Memory B cell (primary cell): ENCODE data around the gene JPH2.

Source experiments
- ATAC-seq: fragments of 150-1000 bp; cut with Tn5 transposase; 2 replicates; pipeline ENCODE4 v1.10.0; 2021; ENCODE audit warnings: low read depth, mild to moderate bottlenecking, moderate library complexity
- DNase-seq, 2 donors: peaks; one replicate each; pipeline ENCODE4 v3.0.0; 2022; ENCODE audit warnings: low spot score in 2 of 2
- H3K27ac Mint-ChIP-seq: one replicate; pipeline ENCODE4 v1.8.0; 2022; ENCODE audit warnings: mild to moderate bottlenecking, moderate library complexity, mixed read lengths
- H3K27me3 Mint-ChIP-seq: one replicate; pipeline ENCODE4 v1.8.0; 2022; ENCODE audit warnings: mixed read lengths
- H3K36me3 Mint-ChIP-seq: one replicate; pipeline ENCODE4 v1.8.0; 2022; ENCODE audit warnings: mild to moderate bottlenecking, mixed read lengths
- H3K4me1 Mint-ChIP-seq: one replicate; pipeline ENCODE4 v1.8.0; 2022; ENCODE audit warnings: mixed read lengths
- H3K4me3 Mint-ChIP-seq: one replicate; pipeline ENCODE4 v1.8.0; 2022; ENCODE audit warnings: mild to moderate bottlenecking, moderate library complexity, mixed read lengths
- H3K9me3 Mint-ChIP-seq: one replicate; pipeline ENCODE4 v1.8.0; 2022; ENCODE audit warnings: mixed read lengths

The JPH2 gene

DNA sequence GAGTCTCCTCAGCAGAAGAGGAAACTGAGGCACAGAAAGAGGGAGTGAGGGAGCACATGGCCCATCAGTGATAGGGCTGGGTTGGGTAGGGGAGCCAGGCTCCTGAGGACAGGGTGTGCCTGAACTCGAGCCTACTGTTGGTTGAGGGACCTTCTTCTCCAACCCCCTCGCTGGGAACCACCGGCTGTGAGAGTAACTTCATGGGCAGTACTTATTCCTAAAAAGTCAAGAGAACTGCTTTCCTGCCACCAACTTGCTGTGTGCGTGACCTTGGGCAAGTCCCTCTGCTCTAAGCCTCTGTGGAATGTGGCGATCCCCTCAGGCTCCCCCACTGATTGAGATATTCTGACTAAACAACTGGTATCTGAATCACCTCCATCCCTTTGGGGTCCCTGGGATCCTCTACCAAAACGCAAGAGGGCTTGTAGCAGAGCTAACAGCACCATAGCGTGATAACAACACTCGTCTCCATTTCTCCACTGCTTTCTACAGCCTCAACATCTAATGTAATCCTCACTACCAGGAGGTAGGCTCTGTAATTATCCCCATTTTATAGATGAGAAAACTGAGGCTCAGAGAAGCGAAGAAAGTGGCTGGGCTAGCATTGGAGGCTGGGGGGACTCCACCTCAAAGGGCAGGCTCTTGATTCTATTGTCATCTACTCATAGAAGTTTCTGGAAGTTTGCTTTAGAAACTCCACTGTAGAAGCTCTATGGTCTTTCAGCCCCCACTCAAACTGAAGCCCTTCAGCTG, 76.0 kb downstream of the JPH2 start:
- peaks cover 4% of the 10 kb centered on the region for H3K9me3 Mint-ChIP-seq
- no peak overlapping the region for H3K4me3 Mint-ChIP-seq
- DNase-seq = no peak
- H3K27me3 Mint-ChIP-seq = peaks cover 27% of the 10 kb centered on the region
- no peaks in the 10 kb centered on the region for H3K4me1 Mint-ChIP-seq
- H3K27ac Mint-ChIP-seq = no peak overlapping the region
- peaks cover 1% of the 10 kb centered on the region for H3K36me3 Mint-ChIP-seq
- ATAC-seq = no peak

- ATAC-seq (no peak), DNase-seq (no peak)
- peaks cover 4% of the 10 kb centered on the region for H3K9me3 Mint-ChIP-seq
- H3K36me3 Mint-ChIP-seq = peaks cover 1% of the 10 kb centered on the region
- no peaks in the 10 kb centered on the region for H3K4me1 Mint-ChIP-seq
- H3K4me3 Mint-ChIP-seq = no peak overlapping the region
- no peak overlapping the region for H3K27ac Mint-ChIP-seq
- H3K27me3 Mint-ChIP-seq = peaks cover 21% of the 10 kb centered on the region
Measured at GRCh38 chr20:44109951-44110361, 77.0 kb downstream of the JPH2 start.

GRCh38 chr20:44106615-44107014, 80.4 kb downstream of the JPH2 start:
- Mint-ChIP-seq H3K4me1 (no peaks in the 10 kb centered on the region), H3K4me3 (no peak overlapping the region), H3K36me3 (peaks cover 1% of the 10 kb centered on the region), H3K27me3 (peaks cover 22% of the 10 kb centered on the region), H3K9me3 (peaks cover 6% of the 10 kb centered on the region), H3K27ac (no peak overlapping the region)
- DNase-seq (no peak), ATAC-seq (no peak)

DNA sequence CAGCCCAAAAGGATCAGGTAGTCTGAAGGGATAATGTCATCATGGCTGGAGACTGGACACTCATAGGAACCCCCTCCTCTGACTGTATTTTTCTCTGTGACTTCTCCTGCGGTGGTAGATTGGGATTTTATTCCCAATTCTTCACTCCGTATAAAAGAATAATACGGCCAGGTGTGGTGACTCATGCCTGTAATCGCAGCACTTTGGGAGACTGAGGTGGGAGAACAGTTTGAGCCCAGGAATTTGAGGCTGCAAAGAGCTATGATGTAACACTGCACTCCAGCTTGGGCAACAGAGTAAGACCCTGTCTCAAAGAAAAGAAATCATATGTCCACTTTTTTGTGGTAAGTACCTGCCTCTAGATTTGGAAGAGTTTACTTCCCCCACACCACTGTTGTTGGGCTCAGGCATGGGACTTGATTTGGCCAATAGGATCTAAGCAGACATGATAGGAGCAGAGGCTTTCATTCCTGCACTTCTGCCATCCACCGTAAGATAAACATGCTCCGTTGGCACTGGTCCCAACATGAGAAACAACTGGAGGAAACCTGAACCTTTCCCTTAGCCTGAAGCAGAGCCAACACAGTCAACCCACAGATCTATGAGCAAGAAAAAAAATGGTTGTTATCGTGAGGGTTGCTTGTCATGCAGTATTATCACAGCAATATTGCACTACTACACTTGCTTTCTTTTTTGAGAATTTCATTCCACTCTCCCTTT, 82.0 kb downstream of the JPH2 start:
- Mint-ChIP-seq H3K36me3 (peaks cover 1% of the 10 kb centered on the region), H3K9me3 (peaks cover 6% of the 10 kb centered on the region), H3K4me1 (no peaks in the 10 kb centered on the region), H3K4me3 (no peak overlapping the region), H3K27ac (no peak overlapping the region), H3K27me3 (peaks cover 21% of the 10 kb centered on the region)
- DNase-seq = no peak
- no peak for ATAC-seq

DNA sequence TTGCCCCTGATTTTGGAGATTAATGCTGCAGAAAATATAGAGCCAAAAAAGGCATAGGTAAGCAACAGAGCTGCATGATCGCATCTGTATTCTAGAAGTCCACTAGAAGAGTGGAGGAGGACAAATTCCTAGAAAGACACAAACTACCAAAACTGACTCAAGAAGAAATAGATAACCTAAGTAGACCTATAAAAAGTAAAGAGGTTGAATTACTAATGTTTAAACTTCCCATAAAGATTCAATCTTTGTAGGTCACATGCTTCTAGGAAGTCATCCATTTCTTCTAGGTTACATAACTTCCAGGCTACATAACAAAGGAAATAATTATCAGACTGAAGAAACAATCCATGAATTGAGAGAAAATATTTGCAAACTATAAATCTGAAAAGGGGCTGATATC, 84.4 kb downstream of the JPH2 start:
- DNase-seq = no peak
- Mint-ChIP-seq H3K4me3 (no peak overlapping the region), H3K27ac (no peak overlapping the region), H3K27me3 (peaks cover 21% of the 10 kb centered on the region), H3K4me1 (no peaks in the 10 kb centered on the region), H3K9me3 (peaks cover 6% of the 10 kb centered on the region), H3K36me3 (peaks cover 1% of the 10 kb centered on the region)
- ATAC-seq = no peak

GRCh38 chr20:44099832-44100231, 87.2 kb downstream of the JPH2 start:
- Mint-ChIP-seq H3K36me3 (no peaks in the 10 kb centered on the region), H3K27ac (no peak overlapping the region), H3K9me3 (peaks cover 2% of the 10 kb centered on the region), H3K4me3 (no peak overlapping the region), H3K4me1 (no peaks in the 10 kb centered on the region), H3K27me3 (peaks cover 19% of the 10 kb centered on the region)
- ATAC-seq (no peak), DNase-seq (no peak)

DNA sequence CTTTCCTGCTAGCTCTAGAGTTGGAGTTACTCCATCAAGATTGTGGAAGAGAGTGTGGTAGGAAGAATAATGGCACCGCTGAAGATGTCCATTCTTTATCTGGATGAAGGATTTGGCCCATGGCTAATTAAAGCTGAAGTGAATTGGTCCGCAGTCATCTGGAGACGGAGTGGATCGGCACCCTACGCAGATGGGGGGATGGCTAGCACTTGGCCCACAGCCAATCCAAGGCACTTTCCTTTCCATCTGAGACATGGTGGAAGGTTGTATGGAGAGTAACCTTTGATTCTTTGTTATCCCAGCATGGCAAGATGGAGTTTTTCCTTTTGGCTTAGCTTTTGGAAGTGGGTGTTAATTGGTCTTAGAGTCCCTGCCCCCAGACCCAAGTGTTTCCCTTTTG, 88.3 kb downstream of the JPH2 start:
- Mint-ChIP-seq H3K36me3 (no peaks in the 10 kb centered on the region), H3K27me3 (peaks cover 17% of the 10 kb centered on the region), H3K4me1 (no peaks in the 10 kb centered on the region), H3K9me3 (peaks cover 2% of the 10 kb centered on the region), H3K4me3 (no peak overlapping the region), H3K27ac (no peak overlapping the region)
- DNase-seq (no peak), ATAC-seq (no peak)

DNA sequence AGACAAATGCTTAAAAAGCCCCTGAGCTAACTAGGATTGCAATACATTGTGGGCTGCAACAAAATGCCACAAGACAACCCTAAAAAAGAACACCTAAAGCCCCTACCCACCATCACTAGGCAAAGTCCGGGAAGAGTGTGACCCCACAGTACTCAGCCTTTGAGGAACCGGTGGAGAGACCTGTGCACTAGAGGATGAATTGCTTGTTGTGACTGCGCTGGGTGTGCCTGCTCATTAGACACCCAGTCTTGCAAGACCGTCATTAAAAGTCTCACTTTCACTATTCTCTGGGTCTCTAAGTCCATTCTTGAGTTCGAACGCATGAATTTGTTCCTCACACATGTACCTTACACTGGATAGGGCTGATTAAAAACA, 88.7 kb downstream of the JPH2 start:
- no peak overlapping the region for H3K4me3 Mint-ChIP-seq
- DNase-seq (no peak), ATAC-seq (no peak)
- H3K27me3 Mint-ChIP-seq = peaks cover 16% of the 10 kb centered on the region
- H3K4me1 Mint-ChIP-seq = no peaks in the 10 kb centered on the region
- no peaks in the 10 kb centered on the region for H3K9me3 Mint-ChIP-seq
- no peaks in the 10 kb centered on the region for H3K36me3 Mint-ChIP-seq
- no peak overlapping the region for H3K27ac Mint-ChIP-seq

DNA sequence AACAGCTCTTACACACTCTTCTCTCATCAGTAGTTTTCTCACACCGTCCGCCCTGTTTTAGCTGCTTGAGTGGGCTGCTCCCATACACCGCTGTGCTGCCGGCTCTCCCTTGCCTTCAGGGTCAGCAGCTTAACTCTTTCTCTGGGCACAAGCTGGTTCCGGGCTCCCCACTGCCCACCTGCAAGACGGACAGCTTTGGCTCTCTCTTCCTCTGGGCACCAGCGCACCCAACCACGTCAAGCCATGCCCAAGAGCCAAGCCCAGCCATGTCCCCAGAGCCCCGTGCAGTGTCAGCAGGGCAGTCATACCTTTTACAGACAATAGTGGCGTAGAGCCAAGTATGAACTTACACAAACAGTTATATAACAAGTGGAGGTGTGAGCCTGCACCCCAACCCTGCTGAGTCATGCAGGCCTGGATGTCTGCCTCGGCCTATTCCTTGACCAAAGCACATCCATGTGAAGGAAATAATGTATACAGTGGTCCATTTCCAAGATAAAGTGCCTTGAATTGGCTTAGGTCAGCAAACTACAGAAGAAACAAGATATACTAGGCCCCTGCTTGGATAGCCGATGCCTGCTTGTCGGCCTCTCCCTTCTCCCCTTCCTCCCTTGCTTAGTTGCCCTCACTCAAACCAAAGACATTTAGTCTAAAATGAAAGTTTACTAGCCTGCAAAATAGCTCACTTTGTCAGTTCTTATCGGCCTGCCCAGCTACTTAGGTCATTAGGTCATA, 89.3 kb downstream of the JPH2 start:
- Mint-ChIP-seq H3K9me3 (no peaks in the 10 kb centered on the region), H3K36me3 (no peaks in the 10 kb centered on the region), H3K4me1 (no peaks in the 10 kb centered on the region), H3K27me3 (peaks cover 18% of the 10 kb centered on the region), H3K27ac (no peak overlapping the region), H3K4me3 (no peak overlapping the region)
- ATAC-seq (no peak), DNase-seq (no peak)

DNA sequence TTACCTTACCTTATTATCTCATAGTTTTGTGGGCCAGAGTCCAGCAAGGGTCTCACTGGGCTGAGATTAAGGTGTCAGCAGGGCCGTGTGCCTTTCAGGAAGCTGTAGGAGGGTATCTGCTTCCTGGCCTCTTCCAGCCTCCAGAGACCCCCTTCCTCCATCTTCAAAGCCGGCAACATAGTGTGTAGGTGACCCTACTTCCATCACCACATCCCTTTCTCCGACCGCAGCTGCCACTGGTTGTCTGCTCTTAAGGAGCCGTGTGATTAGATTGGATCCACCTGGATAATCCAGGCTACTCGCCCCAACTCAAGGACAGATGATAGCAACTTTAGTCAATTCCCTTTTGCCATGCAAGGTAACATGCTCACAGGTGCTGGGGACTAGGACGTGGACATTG, 91.2 kb downstream of the JPH2 start:
- ATAC-seq (no peak), DNase-seq (no peak)
- H3K27ac Mint-ChIP-seq = no peak overlapping the region
- H3K4me3 Mint-ChIP-seq = no peak overlapping the region
- no peaks in the 10 kb centered on the region for H3K9me3 Mint-ChIP-seq
- no peaks in the 10 kb centered on the region for H3K4me1 Mint-ChIP-seq
- H3K27me3 Mint-ChIP-seq = peaks cover 18% of the 10 kb centered on the region
- H3K36me3 Mint-ChIP-seq = no peaks in the 10 kb centered on the region

DNA sequence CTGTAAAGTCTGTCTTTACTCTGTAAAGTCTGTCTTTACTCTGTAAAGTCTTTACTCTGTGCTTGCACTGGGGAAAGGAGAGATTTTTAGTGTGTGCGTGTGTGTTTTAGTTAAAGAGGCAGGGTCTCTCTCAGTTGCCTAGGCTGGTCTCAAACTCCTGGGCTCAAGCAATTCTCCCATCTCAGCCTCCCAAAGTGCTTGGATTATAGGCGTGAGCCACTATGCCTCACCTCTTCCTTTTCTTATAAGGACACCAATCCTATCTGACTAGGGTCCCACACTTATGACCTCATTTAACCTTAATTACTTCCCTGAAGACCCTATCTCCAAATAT, 93.8 kb downstream of the JPH2 start:
- no peaks in the 10 kb centered on the region for H3K9me3 Mint-ChIP-seq
- H3K27ac Mint-ChIP-seq = no peak overlapping the region
- peaks cover 11% of the 10 kb centered on the region for H3K27me3 Mint-ChIP-seq
- ATAC-seq (no peak), DNase-seq (no peak)
- H3K4me3 Mint-ChIP-seq = no peak overlapping the region
- H3K4me1 Mint-ChIP-seq = no peaks in the 10 kb centered on the region
- H3K36me3 Mint-ChIP-seq = no peaks in the 10 kb centered on the region

DNA sequence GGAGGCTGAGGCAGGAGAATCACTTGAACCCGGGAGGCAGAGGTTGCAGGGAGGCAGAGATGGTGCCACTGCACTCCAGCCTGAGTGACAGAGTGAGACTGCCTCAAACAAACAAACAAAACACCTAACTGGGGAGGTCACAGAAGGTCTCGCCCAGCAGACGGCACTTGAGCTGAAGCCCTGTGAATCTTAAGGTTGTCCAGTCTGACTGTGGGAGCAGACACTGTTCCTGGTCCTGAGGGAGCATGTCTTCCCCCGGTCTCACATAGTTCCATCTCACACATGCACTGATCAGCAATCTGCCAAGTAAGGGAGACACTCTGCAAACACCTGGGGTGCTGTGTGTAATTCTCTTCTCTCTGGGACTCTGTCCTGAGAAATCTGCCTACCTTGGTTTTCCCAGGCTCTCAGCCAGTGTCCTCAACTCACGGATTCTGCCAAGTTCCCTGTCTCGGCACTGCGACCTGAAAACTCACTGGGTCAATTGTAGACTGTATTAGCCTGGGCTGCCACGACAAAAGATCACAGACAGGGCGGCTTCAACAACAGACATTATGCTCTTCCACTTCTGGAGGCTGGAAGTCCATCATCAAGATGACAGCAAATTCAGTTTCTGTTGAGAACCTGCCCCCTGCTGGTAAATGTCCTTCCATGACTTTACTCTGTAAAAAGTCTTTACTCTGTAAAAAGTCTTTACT, 94.3 kb downstream of the JPH2 start:
- H3K36me3 Mint-ChIP-seq = no peaks in the 10 kb centered on the region
- H3K9me3 Mint-ChIP-seq = no peaks in the 10 kb centered on the region
- H3K27ac Mint-ChIP-seq = no peak overlapping the region
- H3K27me3 Mint-ChIP-seq = peaks cover 11% of the 10 kb centered on the region
- ATAC-seq (no peak), DNase-seq (no peak)
- H3K4me1 Mint-ChIP-seq = no peaks in the 10 kb centered on the region
- H3K4me3 Mint-ChIP-seq = no peak overlapping the region

GRCh38 chr20:44091026-44091425, 96.0 kb downstream of the JPH2 start:
- H3K9me3 Mint-ChIP-seq = no peaks in the 10 kb centered on the region
- no peak for ATAC-seq
- H3K4me3 Mint-ChIP-seq = no peak overlapping the region
- H3K27me3 Mint-ChIP-seq = peaks cover 12% of the 10 kb centered on the region
- H3K27ac Mint-ChIP-seq = no peak overlapping the region
- no peaks in the 10 kb centered on the region for H3K4me1 Mint-ChIP-seq
- no peak for DNase-seq
- H3K36me3 Mint-ChIP-seq = no peaks in the 10 kb centered on the region
